RWPE1 (cell line): ENCODE measurements around the gene AHDC1.

ENCODE experiments used
- CTCF ChIA-PET: fragments of 350-600 bp; sonication (Branson Sonifier 250); formaldehyde crosslinking; extraction: SDS; loops from one replicate; lab custom pipeline; 2021; lab: Yijun Ruan, JAX
- POLR2A ChIA-PET: fragments of 400-600 bp; formaldehyde crosslinking; extraction: SDS; loops from one replicate; lab custom pipeline; 2020; ENCODE audit warnings: antibody characterized with exemption; ENCODE audit not compliant: low non-redundant PET; lab: Yijun Ruan, JAX
- DNase-seq: peaks from one replicate; pipeline ENCODE4 v3.0.0; 2012; ENCODE audit warnings: low spot score
- H3K27ac ChIP-seq: fragments of 450-650 bp; 2 replicates; pipeline ENCODE4 v1.5.1; 2017
- TF ChIP-seq, protein P1 (sequence below): fragments of 450-650 bp; conservative IDR thresholded peaks from 2 replicates; pipeline ENCODE4 v1.5.1; 2017; ENCODE audit warnings: low read depth, mild to moderate bottlenecking

The AHDC1 gene

DNA sequence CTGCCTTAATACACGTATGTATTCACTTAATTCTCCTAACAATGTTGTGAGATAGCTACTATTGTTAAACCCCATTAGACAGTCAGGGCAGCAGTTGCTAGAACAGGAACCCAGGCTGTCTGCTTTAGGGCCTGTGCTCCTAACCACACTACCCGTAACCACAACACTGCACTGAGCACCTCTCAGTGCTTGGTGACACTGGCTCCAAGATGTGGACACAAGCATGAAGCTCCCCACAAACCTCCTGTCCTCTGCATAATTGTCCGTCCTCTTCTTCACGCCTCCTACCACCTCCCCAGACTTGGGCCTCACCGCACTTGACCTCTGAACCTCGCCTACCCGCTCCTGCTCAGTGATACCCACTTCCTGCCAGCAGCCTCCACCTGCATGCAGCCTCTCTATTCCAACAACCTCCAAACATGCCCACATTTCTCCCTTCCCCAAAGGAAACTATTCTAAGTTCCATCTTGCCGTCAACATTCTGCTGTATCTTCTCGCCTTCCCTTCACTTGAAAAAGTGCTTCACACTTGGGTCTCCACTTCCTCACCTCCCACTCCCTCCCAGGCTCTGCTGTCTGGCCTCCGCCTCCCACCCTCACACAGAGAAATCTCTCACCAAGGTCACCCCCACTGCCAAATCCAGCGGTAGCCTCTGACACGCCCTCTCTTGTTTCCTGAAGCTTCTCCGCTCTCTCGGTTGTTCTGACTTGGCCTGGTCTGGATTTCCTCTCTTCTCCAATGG is 14.6 kb upstream of the AHDC1 start:
- H3K27ac ChIP-seq = no peak overlapping the region

DNA sequence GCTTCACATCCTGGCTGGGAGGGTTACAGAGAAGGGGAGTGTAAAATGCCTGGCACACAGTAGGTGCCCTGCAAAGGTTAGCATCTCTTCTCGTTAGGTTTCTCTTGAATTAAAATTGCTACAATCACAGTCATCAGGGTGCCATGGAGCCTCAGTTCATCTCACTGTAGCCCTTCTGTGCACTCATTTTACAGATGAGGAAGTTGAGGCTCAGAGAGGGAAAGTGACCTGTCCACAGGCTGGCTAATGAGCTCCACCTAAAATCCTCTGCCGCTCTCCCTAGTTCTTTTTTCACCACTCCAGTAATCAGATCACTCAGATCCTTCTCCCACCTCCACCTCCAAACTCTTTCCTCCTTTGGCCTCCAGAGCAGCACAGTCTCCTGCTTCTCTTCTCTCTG is 13.5 kb upstream of the AHDC1 start:
- TF ChIP-seq, protein P1, sequence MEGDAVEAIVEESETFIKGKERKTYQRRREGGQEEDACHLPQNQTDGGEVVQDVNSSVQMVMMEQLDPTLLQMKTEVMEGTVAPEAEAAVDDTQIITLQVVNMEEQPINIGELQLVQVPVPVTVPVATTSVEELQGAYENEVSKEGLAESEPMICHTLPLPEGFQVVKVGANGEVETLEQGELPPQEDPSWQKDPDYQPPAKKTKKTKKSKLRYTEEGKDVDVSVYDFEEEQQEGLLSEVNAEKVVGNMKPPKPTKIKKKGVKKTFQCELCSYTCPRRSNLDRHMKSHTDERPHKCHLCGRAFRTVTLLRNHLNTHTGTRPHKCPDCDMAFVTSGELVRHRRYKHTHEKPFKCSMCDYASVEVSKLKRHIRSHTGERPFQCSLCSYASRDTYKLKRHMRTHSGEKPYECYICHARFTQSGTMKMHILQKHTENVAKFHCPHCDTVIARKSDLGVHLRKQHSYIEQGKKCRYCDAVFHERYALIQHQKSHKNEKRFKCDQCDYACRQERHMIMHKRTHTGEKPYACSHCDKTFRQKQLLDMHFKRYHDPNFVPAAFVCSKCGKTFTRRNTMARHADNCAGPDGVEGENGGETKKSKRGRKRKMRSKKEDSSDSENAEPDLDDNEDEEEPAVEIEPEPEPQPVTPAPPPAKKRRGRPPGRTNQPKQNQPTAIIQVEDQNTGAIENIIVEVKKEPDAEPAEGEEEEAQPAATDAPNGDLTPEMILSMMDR = no peak
- CTCF ChIA-PET = interaction anchor here (1.8 kb wide), 1 partner anchor 45 kb away, joined by 7 read pairs; no protein-coding TSS in a partner anchor
- no peak overlapping the region for H3K27ac ChIP-seq
- POLR2A ChIA-PET = no interaction called here
- DNase-seq = no peak

More for the DNA sequence above, 14.6 kb upstream of the AHDC1 start:
- POLR2A ChIA-PET = interaction anchor here (0.6 kb wide), 1 partner anchor 43 kb away, joined by 3 read pairs; no protein-coding TSS in a partner anchor
- DNase-seq = no peak
- CTCF ChIA-PET = no interaction called here
- TF ChIP-seq, protein P1 = no peak

DNA sequence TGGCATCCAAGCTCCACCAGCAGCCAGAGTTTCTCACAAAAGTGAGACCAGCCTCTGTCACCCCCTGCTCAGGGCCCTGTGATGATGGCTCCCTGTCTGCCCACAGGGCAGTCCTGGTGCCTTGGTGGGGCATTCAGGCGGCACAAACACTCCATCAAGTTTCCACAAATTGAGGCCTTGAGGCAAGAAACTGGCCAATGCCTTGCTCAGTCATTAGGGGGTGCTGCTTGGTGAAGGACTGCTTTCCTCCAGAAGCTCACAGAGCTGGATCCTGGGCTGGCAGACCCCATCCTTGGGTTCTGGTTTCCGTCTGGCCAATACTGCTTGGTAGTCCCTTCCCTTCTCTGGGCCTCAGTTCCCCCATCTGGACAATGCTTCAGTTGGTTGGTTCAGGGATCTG is 12.5 kb upstream of the AHDC1 start:
- DNase-seq = no peak
- H3K27ac ChIP-seq = no peak overlapping the region
- CTCF ChIA-PET = interaction anchor here (0.5 to 1.8 kb wide), 4 partner anchors 27 to 116 kb away, joined by 3 to 7 read pairs (median 4); no protein-coding TSS in a partner anchor
- POLR2A ChIA-PET = no interaction called here
- TF ChIP-seq, protein P1 = no peak

DNA sequence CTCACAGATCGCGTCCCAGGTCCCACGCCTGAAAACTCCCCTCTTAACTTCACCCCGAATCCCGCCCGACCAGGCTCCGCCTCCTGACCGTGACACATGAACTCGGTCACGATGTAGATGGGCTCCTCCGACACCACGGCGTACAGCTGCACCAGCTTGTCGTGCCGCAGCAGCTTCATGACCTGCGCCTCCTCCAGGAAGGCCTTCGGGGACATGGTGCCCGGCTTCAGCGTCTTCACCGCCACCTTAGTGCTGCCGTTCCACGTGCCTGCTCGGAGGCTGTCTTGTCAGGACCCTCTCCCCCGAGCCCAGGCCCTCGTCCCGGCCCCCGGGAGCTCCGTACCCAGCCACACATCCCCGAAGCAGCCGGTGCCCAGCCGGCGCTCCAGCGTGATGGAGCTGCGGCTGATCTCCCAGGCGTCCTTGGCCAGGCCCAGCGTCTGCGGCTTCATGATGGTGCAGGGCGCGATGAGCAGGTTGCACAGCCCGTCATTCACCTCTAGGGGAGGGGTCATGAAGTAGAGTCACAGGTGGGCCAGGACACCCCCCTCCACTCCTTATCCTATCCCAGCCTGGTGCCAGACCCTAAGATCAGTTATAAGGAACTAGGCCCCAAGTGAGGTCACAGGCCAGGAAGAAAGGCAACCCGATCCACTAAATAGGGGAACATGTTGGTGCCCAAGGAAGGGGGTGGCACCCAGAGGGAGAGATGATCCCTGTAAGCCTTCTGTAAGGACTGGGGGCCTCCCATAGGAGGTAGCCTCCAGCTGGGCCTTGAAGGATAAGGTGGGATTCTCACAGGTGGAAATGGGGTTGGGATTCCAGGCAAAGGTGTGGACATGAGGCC is 11.6 kb upstream of the AHDC1 start:
- POLR2A ChIA-PET = no interaction called here
- TF ChIP-seq, protein P1 = no peak
- no peak overlapping the region for H3K27ac ChIP-seq
- no peak for DNase-seq
- CTCF ChIA-PET = interaction anchor here (0.6 to 1.8 kb wide), 5 partner anchors 28 to 47 kb away, joined by 3 to 7 read pairs (median 4); no protein-coding TSS in a partner anchor

DNA sequence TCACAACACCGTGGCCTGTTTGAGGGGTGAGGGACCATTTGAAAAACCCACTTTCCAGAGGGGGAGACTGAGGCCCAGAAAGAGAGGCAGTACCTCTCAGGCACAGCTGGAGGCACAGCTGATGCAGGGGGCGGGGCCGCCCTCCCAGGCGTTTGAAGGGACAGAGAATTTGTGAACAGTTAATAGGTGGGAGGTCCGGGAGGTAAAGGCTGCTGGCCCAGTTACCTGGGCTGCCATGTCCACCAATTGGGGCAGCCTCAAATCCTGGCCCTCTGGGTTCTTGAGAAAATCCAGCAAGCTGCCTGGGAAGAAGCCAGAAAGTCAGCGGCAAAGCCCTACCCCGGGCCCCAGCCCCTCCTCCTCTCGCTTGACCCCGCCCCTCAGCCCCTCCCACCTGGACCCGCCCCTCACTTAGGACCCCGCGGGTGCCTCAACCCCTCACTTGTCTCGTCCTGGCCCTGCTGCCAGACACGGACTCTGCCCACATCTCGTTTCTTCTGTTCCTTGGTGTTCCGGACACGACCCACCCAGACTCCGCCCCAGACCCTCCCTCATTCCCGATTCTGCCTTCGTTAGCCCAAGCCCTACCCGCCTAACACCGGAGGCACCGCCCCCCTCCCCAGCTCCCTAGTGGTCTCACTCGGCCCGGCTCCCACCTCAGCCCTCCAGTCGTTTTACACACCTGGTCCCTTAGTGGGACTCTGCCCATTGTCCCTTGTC is 10.8 kb upstream of the AHDC1 start:
- H3K27ac ChIP-seq = no peak overlapping the region
- POLR2A ChIA-PET = no interaction called here

More for the DNA sequence above, 10.8 kb upstream of the AHDC1 start:
- no peak for DNase-seq
- CTCF ChIA-PET = interaction anchor here (0.6 to 1.7 kb wide), 4 partner anchors 12 to 49 kb away, joined by 3 to 6 read pairs (median 3); no protein-coding TSS in a partner anchor
- TF ChIP-seq, protein P1 = no peak
